IMR-90 (cell line): Measurements from ENCODE around the gene USP43.
"Not testable (repeated sequence)": the region's sequence is repeated elsewhere in the genome, so short reads cannot be mapped to it uniquely, and the experiment has no call there.

Experiments
- MXI1 ChIP-seq: IDR thresholded peaks from 2 replicates; pipeline ENCODE4 v1.6.1; 2012; ENCODE audit warnings: low read depth, mild to moderate bottlenecking, low read length, moderate library complexity, borderline replicate concordance
- POLR2A ChIP-seq: IDR thresholded peaks from 2 replicates; pipeline ENCODE4 v1.6.1; 2012; ENCODE audit warnings: mild to moderate bottlenecking, low read depth, low read length
- TF ChIP-seq, protein P1 (sequence below): conservative IDR thresholded peaks from 2 replicates; pipeline ENCODE4 v1.5.1; 2012; ENCODE audit warnings: mild to moderate bottlenecking, low read depth, low read length, improper control_type of control experiment

DNA sequence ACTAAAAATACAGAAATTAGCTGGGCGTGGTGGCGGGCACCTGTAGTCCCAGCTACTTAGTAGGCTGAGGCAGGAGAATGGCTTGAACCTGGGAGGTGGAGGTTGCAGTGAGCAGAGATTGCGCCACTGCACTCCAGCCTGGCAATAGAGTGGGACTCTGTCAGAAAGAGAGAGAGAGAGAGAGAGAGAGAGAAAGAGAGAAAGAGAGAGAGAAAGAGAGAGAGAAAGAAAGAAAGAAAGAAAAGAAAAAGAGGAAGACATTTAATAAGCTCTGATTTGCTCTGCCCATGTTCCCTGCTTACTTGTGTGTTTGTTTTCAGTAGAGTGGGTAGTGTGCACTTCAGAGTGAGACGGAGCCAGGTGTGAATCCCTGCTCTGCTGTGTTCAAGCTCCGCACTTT is 47.7 kb upstream of the USP43 start:
- TF ChIP-seq POLR2A, MXI1: not testable (repeated sequence)
- TF ChIP-seq, protein P1, sequence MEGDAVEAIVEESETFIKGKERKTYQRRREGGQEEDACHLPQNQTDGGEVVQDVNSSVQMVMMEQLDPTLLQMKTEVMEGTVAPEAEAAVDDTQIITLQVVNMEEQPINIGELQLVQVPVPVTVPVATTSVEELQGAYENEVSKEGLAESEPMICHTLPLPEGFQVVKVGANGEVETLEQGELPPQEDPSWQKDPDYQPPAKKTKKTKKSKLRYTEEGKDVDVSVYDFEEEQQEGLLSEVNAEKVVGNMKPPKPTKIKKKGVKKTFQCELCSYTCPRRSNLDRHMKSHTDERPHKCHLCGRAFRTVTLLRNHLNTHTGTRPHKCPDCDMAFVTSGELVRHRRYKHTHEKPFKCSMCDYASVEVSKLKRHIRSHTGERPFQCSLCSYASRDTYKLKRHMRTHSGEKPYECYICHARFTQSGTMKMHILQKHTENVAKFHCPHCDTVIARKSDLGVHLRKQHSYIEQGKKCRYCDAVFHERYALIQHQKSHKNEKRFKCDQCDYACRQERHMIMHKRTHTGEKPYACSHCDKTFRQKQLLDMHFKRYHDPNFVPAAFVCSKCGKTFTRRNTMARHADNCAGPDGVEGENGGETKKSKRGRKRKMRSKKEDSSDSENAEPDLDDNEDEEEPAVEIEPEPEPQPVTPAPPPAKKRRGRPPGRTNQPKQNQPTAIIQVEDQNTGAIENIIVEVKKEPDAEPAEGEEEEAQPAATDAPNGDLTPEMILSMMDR = not testable (repeated sequence)
